ENCODE data around the gene NIFK.

DNA sequence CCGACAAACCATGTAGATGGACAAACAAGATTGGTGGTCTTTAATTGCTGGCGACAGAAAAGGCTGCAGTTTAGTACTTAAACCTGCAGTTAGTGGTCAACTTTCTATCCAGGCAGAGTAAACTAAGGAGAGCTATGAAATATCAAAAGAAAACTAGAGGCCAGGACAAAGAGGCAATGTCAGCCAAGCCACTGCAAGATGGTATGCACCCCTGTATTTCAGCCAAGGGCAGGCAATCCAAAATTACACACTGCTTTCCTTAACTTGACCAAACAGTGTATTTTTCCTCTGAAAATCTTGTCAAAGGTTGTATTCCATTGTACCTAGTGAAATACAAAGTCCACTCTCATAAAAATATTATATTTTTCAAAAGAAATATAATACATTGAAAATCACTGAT, 9.3 kb downstream of the NIFK start:
- TF ChIP-seq, protein P1, sequence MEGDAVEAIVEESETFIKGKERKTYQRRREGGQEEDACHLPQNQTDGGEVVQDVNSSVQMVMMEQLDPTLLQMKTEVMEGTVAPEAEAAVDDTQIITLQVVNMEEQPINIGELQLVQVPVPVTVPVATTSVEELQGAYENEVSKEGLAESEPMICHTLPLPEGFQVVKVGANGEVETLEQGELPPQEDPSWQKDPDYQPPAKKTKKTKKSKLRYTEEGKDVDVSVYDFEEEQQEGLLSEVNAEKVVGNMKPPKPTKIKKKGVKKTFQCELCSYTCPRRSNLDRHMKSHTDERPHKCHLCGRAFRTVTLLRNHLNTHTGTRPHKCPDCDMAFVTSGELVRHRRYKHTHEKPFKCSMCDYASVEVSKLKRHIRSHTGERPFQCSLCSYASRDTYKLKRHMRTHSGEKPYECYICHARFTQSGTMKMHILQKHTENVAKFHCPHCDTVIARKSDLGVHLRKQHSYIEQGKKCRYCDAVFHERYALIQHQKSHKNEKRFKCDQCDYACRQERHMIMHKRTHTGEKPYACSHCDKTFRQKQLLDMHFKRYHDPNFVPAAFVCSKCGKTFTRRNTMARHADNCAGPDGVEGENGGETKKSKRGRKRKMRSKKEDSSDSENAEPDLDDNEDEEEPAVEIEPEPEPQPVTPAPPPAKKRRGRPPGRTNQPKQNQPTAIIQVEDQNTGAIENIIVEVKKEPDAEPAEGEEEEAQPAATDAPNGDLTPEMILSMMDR (conservative IDR thresholded peaks at IDR 0.05): no peak
- TF ChIP-seq EZH2 (IDR thresholded peaks at IDR 0.05; ENCODE audit: low read depth): no peak
